WTC11 (cell line): ENCODE measurements around the gene NELFA. TPM values are rescaled to one million over a fixed set of nuclear protein-coding genes. Genes with fewer than 3 reads are reported as not detected.

ENCODE experiments used
- ATAC-seq: fragments of 200-7000 bp; cut with Tn5 transposase; 2 replicates; pipeline ENCODE4 v1.10.0; 2021; ENCODE audit warnings: mild to moderate bottlenecking, moderate library complexity
- CTCF ChIA-PET: fragments of 300-600 bp; sonication (Branson Sonifier 250); formaldehyde crosslinking; loops from one replicate; lab custom pipeline; 2021; ENCODE audit warnings: antibody characterized with exemption; lab: Charles Lee
- POLR2A ChIA-PET: fragments of 350-600 bp; sonication (Branson Sonifier 250); formaldehyde crosslinking; loops from one replicate; lab custom pipeline; 2021; ENCODE audit warnings: antibody characterized with exemption; lab: Charles Lee
- DNase-seq: peaks from one replicate; pipeline ENCODE4 v3.0.0; 2021; ENCODE audit warnings: low spot score
- H3K27ac Mint-ChIP-seq: 2 replicates; pipeline ENCODE4 v1.8.0; 2021; ENCODE audit warnings: mixed read lengths
- H3K27me3 Mint-ChIP-seq: 2 replicates; pipeline ENCODE4 v1.8.0; 2021; ENCODE audit warnings: low read depth, mild to moderate bottlenecking, moderate library complexity, mixed read lengths
- H3K36me3 Mint-ChIP-seq: 2 replicates; pipeline ENCODE4 v1.8.0; 2021; ENCODE audit warnings: mixed read lengths
- H3K4me1 Mint-ChIP-seq: 2 replicates; pipeline ENCODE4 v1.8.0; 2022; ENCODE audit warnings: mixed read lengths
- H3K4me3 Mint-ChIP-seq: 2 replicates; pipeline ENCODE4 v1.8.0; 2021; ENCODE audit warnings: mild to moderate bottlenecking, moderate library complexity, mixed read lengths
- H3K9me3 Mint-ChIP-seq: 2 replicates; pipeline ENCODE4 v1.8.0; 2021; ENCODE audit warnings: mixed read lengths
- ELF4 ChIP-seq: sonication (generic); formaldehyde crosslinking; IDR thresholded peaks from 2 replicates; pipeline ENCODE4 v1.8.1; 2022; ENCODE audit warnings: low read depth, mild to moderate bottlenecking, moderate library complexity, missing genetic modification reagents
- EMX1 ChIP-seq: fragments of 250-450 bp; sonication (Bioruptor Pico); IDR thresholded peaks from 2 replicates; pipeline ENCODE4 v1.8.0; 2021; ENCODE audit warnings: mild to moderate bottlenecking
- GABPB1 ChIP-seq: sonication (generic); formaldehyde crosslinking; IDR thresholded peaks from 2 replicates; pipeline ENCODE4 v1.8.1; 2023; ENCODE audit warnings: mild to moderate bottlenecking, missing genetic modification reagents
- GTF2I ChIP-seq: fragments of 250-450 bp; sonication (Bioruptor Pico); conservative IDR thresholded peaks from 2 replicates; pipeline ENCODE4 v1.4.0; 2021; ENCODE audit warnings: mild to moderate bottlenecking
- JAZF1 ChIP-seq: fragments of 250-450 bp; sonication (Bioruptor Pico); IDR thresholded peaks from 2 replicates; pipeline ENCODE4 v1.9.0; 2021; ENCODE audit warnings: moderate library complexity, mild to moderate bottlenecking, inconsistent platforms
- NFE2L1 ChIP-seq: sonication (generic); formaldehyde crosslinking; IDR thresholded peaks from 2 replicates; pipeline ENCODE4 v1.8.1; 2023; ENCODE audit warnings: missing genetic modification reagents
- NR2C2 ChIP-seq: sonication (generic); formaldehyde crosslinking; IDR thresholded peaks from 2 replicates; pipeline ENCODE4 v1.8.0; 2022; ENCODE audit warnings: mild to moderate bottlenecking, missing genetic modification reagents
- OVOL2 ChIP-seq: fragments of 250-450 bp; sonication (Bioruptor Pico); IDR thresholded peaks from 2 replicates; pipeline ENCODE4 v1.9.0; 2021; ENCODE audit warnings: mild to moderate bottlenecking, borderline replicate concordance
- SP1 ChIP-seq: sonication (generic); formaldehyde crosslinking; conservative IDR thresholded peaks from 2 replicates; pipeline ENCODE4 v1.8.1; 2022; ENCODE audit warnings: missing genetic modification reagents
- ZNF423 ChIP-seq: fragments of 250-450 bp; sonication (Bioruptor Pico); IDR thresholded peaks from 2 replicates; pipeline ENCODE4 v2.1.2; 2022; ENCODE audit warnings: mild to moderate bottlenecking, moderate library complexity
- total RNA-seq: library from RNA; stranded (reverse); gene quantifications from 3 replicates; pipeline ENCODE4 v1.2.3, GENCODE V29; 2021
- TF ChIP-seq, protein P1 (sequence below): sonication (generic); formaldehyde crosslinking; IDR thresholded peaks from 2 replicates; pipeline ENCODE4 v1.8.1; 2023; ENCODE audit warnings: mild to moderate bottlenecking, moderate library complexity, missing genetic modification reagents
- TF ChIP-seq, protein P2 (sequence below): sonication (generic); formaldehyde crosslinking; IDR thresholded peaks from 2 replicates; pipeline ENCODE4 v1.8.1; 2022; ENCODE audit warnings: missing genetic modification reagents, borderline replicate concordance
- TF ChIP-seq, protein P3 (sequence below): sonication (generic); formaldehyde crosslinking; IDR thresholded peaks from 2 replicates; pipeline ENCODE4 v1.8.1; 2023; ENCODE audit warnings: mild to moderate bottlenecking, missing genetic modification reagents, moderate library complexity
- TF ChIP-seq, protein P4 (sequence below): fragments of 250-450 bp; sonication (Bioruptor Pico); IDR thresholded peaks from 2 replicates; pipeline ENCODE4 v1.9.0; 2021; ENCODE audit warnings: mild to moderate bottlenecking
- TF ChIP-seq, protein P5 (sequence below): sonication (generic); formaldehyde crosslinking; conservative IDR thresholded peaks from 2 replicates; pipeline ENCODE4 v1.8.1; 2023; ENCODE audit warnings: mild to moderate bottlenecking, low read depth, missing genetic modification reagents, moderate library complexity
- TF ChIP-seq, protein P6 (sequence below): fragments of 250-450 bp; sonication (Bioruptor Pico); conservative IDR thresholded peaks from 2 replicates; pipeline ENCODE4 v1.9.0; 2021; ENCODE audit warnings: mild to moderate bottlenecking
- TF ChIP-seq, protein P7 (sequence below): sonication (generic); formaldehyde crosslinking; IDR thresholded peaks from 2 replicates; pipeline ENCODE4 v1.8.1; 2023; ENCODE audit warnings: mild to moderate bottlenecking, missing genetic modification reagents, borderline replicate concordance

The NELFA gene
- total RNA-seq, 1 experiment from 2014 or later = 72.6 TPM

DNA sequence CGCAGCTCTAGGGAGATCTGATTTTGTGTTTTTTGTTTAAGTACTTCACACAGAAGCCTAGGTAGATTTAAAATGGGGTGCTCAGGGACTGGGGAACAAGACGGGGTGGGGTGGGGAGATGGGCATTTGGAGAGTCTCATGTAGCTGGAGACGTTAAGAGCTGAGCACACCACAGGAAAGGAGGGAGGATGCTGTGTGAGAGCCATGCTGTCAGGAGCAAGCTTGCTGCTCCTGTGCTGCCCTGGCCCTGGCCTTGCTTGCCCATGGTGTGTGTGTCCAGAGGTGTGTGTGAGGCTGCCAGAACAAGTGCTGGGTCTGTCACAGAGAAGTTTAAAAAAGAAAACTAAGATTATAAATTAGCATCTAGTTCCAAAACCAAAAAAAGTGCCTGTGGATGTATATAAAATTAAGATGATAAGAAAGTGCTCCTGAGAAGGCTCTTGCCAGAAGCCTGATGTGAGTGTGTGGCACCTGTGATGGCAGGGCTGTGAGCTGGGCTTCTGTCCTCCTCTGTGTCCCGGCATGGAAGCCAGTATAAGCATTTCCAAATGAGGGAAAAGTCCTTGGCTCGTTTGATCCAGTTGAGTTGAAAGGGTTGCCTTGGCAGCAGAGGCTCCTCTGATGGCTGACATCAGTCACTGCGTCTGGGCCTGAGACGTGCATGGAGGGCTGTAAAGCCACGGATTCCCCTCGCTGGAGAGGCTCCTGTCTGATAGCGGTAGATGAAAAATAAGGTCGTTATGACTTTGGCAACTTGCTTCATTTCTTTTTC lies 63.5 kb downstream of the NELFA start:
- Mint-ChIP-seq H3K4me3 (no peak overlapping the region), H3K4me1 (no peaks in the 10 kb centered on the region), H3K27ac (no peak overlapping the region), H3K27me3 (no peaks in the 10 kb centered on the region), H3K9me3 (no peaks in the 10 kb centered on the region), H3K36me3 (peaks cover 22% of the 10 kb centered on the region)
- DNase-seq (no peak), ATAC-seq (peak; percentile 63)
- CTCF ChIA-PET = interaction anchor here (0.5 to 0.8 kb wide), 2 partner anchors 115 to 177 kb away, joined by 3 to 4 read pairs; no protein-coding TSS in a partner anchor
- TF ChIP-seq SP1 (CRISPR knock-in tag) = no peak
- TF ChIP-seq, protein P1, sequence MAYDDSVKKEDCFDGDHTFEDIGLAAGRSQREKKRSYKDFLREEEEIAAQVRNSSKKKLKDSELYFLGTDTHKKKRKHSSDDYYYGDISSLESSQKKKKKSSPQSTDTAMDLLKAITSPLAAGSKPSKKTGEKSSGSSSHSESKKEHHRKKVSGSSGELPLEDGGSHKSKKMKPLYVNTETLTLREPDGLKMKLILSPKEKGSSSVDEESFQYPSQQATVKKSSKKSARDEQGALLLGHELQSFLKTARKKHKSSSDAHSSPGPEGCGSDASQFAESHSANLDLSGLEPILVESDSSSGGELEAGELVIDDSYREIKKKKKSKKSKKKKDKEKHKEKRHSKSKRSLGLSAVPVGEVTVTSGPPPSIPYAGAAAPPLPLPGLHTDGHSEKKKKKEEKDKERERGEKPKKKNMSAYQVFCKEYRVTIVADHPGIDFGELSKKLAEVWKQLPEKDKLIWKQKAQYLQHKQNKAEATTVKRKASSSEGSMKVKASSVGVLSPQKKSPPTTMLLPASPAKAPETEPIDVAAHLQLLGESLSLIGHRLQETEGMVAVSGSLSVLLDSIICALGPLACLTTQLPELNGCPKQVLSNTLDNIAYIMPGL (CRISPR knock-in tag) = no peak
- TF ChIP-seq, protein P2, sequence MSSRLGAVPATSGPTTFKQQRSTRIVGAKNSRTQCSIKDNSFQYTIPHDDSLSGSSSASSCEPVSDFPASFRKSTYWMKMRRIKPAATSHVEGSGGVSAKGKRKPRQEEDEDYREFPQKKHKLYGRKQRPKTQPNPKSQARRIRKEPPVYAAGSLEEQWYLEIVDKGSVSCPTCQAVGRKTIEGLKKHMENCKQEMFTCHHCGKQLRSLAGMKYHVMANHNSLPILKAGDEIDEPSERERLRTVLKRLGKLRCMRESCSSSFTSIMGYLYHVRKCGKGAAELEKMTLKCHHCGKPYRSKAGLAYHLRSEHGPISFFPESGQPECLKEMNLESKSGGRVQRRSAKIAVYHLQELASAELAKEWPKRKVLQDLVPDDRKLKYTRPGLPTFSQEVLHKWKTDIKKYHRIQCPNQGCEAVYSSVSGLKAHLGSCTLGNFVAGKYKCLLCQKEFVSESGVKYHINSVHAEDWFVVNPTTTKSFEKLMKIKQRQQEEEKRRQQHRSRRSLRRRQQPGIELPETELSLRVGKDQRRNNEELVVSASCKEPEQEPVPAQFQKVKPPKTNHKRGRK (CRISPR knock-in tag) = no peak
- TF ChIP-seq, protein P3, sequence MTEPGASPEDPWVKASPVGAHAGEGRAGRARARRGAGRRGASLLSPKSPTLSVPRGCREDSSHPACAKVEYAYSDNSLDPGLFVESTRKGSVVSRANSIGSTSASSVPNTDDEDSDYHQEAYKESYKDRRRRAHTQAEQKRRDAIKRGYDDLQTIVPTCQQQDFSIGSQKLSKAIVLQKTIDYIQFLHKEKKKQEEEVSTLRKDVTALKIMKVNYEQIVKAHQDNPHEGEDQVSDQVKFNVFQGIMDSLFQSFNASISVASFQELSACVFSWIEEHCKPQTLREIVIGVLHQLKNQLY (CRISPR knock-in tag) = no peak
- POLR2A ChIA-PET = no interaction called here

DNA sequence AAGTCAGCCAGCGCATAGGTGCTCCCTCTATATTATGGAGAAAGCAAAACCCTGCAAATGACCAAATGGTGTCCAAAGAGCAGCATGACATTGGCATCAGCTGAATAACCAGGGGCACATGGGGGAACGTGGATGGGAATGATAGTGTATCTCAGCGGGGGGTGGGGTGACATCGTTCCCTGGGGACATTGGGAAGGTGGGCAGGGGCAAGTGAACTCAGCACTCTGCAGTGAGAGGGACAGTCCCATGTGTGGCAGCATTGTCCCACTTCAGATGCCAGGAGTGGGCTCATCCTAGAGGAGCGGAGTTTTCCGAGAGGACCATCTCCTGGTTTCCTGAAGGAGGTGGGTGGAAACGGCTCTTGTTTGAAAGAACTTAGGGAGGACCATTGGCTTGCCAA lies 64.8 kb downstream of the NELFA start:
- Mint-ChIP-seq H3K9me3 (no peaks in the 10 kb centered on the region), H3K4me1 (no peaks in the 10 kb centered on the region), H3K4me3 (no peak overlapping the region), H3K27ac (no peak overlapping the region), H3K27me3 (no peaks in the 10 kb centered on the region), H3K36me3 (peaks cover 34% of the 10 kb centered on the region)
- POLR2A ChIA-PET = no interaction called here
- ATAC-seq (no peak; the same call in 1 of the 2 replicates), DNase-seq (no peak)
- CTCF ChIA-PET = no interaction called here
- TF ChIP-seq, protein P2 (CRISPR knock-in tag) = no peak
- TF ChIP-seq, protein P4, sequence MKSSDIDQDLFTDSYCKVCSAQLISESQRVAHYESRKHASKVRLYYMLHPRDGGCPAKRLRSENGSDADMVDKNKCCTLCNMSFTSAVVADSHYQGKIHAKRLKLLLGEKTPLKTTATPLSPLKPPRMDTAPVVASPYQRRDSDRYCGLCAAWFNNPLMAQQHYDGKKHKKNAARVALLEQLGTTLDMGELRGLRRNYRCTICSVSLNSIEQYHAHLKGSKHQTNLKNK (CRISPR knock-in tag) = no peak
- TF ChIP-seq GTF2I = no peak
- TF ChIP-seq ZNF423 (CRISPR knock-in tag) = no peak
- no peak for TF ChIP-seq ELF4
- TF ChIP-seq, protein P5, sequence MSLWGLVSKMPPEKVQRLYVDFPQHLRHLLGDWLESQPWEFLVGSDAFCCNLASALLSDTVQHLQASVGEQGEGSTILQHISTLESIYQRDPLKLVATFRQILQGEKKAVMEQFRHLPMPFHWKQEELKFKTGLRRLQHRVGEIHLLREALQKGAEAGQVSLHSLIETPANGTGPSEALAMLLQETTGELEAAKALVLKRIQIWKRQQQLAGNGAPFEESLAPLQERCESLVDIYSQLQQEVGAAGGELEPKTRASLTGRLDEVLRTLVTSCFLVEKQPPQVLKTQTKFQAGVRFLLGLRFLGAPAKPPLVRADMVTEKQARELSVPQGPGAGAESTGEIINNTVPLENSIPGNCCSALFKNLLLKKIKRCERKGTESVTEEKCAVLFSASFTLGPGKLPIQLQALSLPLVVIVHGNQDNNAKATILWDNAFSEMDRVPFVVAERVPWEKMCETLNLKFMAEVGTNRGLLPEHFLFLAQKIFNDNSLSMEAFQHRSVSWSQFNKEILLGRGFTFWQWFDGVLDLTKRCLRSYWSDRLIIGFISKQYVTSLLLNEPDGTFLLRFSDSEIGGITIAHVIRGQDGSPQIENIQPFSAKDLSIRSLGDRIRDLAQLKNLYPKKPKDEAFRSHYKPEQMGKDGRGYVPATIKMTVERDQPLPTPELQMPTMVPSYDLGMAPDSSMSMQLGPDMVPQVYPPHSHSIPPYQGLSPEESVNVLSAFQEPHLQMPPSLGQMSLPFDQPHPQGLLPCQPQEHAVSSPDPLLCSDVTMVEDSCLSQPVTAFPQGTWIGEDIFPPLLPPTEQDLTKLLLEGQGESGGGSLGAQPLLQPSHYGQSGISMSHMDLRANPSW (CRISPR knock-in tag) = no peak
- TF ChIP-seq NFE2L1 (CRISPR knock-in tag) = no peak
- TF ChIP-seq, protein P6, sequence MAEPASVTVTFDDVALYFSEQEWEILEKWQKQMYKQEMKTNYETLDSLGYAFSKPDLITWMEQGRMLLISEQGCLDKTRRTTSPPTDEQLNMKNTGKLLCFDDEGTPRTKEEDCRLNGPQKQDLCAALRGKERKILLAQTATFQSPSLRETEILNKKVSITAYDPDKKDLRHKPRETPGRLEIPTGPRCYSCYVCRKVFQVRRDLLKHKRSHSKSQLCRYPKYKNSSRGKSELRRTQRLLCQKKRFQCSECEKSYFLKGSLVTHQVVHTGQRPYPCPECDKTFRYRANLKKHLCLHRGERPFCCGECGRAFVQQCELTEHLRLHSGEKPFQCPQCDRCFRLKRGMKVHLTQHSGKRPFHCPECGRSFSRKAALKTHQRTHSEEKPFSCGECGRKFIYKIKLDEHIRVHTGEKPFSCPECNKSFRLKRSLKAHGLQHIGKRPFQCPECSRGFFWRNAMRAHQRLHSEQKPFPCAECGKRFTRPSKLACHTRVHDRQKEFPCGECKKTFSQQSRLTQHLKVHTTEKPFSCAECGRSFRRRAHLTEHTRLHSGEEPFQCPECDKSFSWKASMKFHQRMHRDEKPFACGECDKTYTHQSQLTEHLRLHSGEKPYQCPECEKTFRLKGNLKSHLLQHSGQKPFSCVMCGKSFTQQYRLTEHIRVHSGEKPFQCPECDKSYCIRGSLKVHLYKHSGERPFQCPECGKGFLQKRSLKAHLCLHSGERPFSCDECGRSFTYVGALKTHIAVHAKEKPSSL = no peak
- TF ChIP-seq OVOL2 (CRISPR knock-in tag) = no peak
- no peak for TF ChIP-seq NR2C2 (CRISPR knock-in tag)
- no peak for TF ChIP-seq EMX1
- TF ChIP-seq JAZF1 (CRISPR knock-in tag) = no peak
- TF ChIP-seq GABPB1 (CRISPR knock-in tag) = no peak
- TF ChIP-seq, protein P7, sequence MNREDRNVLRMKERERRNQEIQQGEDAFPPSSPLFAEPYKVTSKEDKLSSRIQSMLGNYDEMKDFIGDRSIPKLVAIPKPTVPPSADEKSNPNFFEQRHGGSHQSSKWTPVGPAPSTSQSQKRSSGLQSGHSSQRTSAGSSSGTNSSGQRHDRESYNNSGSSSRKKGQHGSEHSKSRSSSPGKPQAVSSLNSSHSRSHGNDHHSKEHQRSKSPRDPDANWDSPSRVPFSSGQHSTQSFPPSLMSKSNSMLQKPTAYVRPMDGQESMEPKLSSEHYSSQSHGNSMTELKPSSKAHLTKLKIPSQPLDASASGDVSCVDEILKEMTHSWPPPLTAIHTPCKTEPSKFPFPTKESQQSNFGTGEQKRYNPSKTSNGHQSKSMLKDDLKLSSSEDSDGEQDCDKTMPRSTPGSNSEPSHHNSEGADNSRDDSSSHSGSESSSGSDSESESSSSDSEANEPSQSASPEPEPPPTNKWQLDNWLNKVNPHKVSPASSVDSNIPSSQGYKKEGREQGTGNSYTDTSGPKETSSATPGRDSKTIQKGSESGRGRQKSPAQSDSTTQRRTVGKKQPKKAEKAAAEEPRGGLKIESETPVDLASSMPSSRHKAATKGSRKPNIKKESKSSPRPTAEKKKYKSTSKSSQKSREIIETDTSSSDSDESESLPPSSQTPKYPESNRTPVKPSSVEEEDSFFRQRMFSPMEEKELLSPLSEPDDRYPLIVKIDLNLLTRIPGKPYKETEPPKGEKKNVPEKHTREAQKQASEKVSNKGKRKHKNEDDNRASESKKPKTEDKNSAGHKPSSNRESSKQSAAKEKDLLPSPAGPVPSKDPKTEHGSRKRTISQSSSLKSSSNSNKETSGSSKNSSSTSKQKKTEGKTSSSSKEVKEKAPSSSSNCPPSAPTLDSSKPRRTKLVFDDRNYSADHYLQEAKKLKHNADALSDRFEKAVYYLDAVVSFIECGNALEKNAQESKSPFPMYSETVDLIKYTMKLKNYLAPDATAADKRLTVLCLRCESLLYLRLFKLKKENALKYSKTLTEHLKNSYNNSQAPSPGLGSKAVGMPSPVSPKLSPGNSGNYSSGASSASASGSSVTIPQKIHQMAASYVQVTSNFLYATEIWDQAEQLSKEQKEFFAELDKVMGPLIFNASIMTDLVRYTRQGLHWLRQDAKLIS (CRISPR knock-in tag) = no peak
